Panc1 (cell line): Measurements from ENCODE around the gene MVD. TPM values are rescaled to one million over a fixed set of nuclear protein-coding genes. Genes with fewer than 3 reads are reported as not detected.

Experiments
- ATAC-seq: fragments of 200-7000 bp; cut with Tn5 transposase; 2 replicates; pipeline ENCODE4 v1.9.1; 2020; ENCODE audit warnings: mild to moderate bottlenecking, moderate library complexity
- BruUV-seq: library from RNA; stranded (reverse); fragments of 400-500 nt; replicated peaks from 2 replicates; lab custom pipeline; 2021; lab: Mats Ljungman, UMichigan
- CTCF ChIA-PET: fragments of 300-600 bp; sonication (Branson Sonifier 250); formaldehyde crosslinking; loops from one replicate; lab custom pipeline; 2022; ENCODE audit warnings: antibody characterized with exemption; lab: Charles Lee
- POLR2A ChIA-PET: fragments of 300-600 bp; sonication (Branson Sonifier 250); formaldehyde crosslinking; loops from one replicate; lab custom pipeline; 2022; ENCODE audit warnings: antibody characterized with exemption; lab: Charles Lee
- DNase-seq: peaks from one replicate; pipeline ENCODE4 v3.0.0-alpha.2; 2010; ENCODE audit warnings: low read depth, low spot score
- H3K27ac ChIP-seq: 2 replicates; pipeline ENCODE4 v1.5.1; 2011; ENCODE audit warnings: mild to moderate bottlenecking, low read length, inconsistent platforms
- H3K27me3 ChIP-seq: fragments of 200-500 bp; sonication (Bioruptor generic); 2 replicates; pipeline ENCODE4 v1.6.0; 2014; ENCODE audit warnings: low read length, inconsistent platforms; ENCODE audit not compliant: control insufficient read depth, insufficient read depth
- H3K36me3 ChIP-seq: fragments of 200-500 bp; sonication (Bioruptor generic); 2 replicates; pipeline ENCODE4 v1.5.1; 2014; ENCODE audit warnings: inconsistent platforms, mild to moderate bottlenecking, low read length, moderate library complexity; ENCODE audit not compliant: control insufficient read depth, insufficient read depth
- H3K4me1 ChIP-seq: 2 replicates; pipeline ENCODE4 v1.5.1; 2011; ENCODE audit warnings: inconsistent platforms, mild to moderate bottlenecking, low read length, moderate library complexity; ENCODE audit not compliant: control insufficient read depth, insufficient read depth
- H3K4me3 ChIP-seq, 2 experiments: 2 replicates each; pipeline ENCODE4 v1.5.1; 2011 to 2012; ENCODE audit warnings: low read depth in 2 of 2, low read length in 2 of 2, mild to moderate bottlenecking in 2 of 2, inconsistent platforms in 1 of 2, moderate library complexity in 1 of 2
- H3K9me3 ChIP-seq: fragments of 200-500 bp; sonication (Bioruptor generic); 2 replicates; pipeline ENCODE4 v1.5.1; 2014; ENCODE audit warnings: low read depth, mild to moderate bottlenecking, inconsistent platforms, low read length, moderate library complexity; ENCODE audit not compliant: control insufficient read depth, insufficient read depth
- POLR2AphosphoS5 ChIP-seq: IDR thresholded peaks from 2 replicates; pipeline ENCODE4 v1.6.1; 2012; ENCODE audit warnings: mild to moderate bottlenecking, low read depth, low read length, moderate library complexity
- SIN3A ChIP-seq: IDR thresholded peaks from 2 replicates; pipeline ENCODE4 v1.6.1; 2012; ENCODE audit warnings: low read depth, mild to moderate bottlenecking, low read length, moderate library complexity, borderline replicate concordance; ENCODE audit not compliant: insufficient read depth
- TCF7L2 ChIP-seq: IDR thresholded peaks from 2 replicates; pipeline ENCODE4 v1.6.1; 2011; ENCODE audit warnings: mild to moderate bottlenecking, low read depth, low read length, inconsistent platforms
- in situ Hi-C: cut with HindIII; loops from 2 replicates; pipeline ENCODE4 v1.10.0; 2016; ENCODE audit warnings: low sequenced_read_pairs, low pct_unique_long_range_greater_than_20kb
- intact Hi-C: fragments of 100-400 bp; cut with micrococcal nuclease; formaldehyde crosslinking; loops from one replicate; pipeline ENCODE4 v1.10.0; 2022; ENCODE audit not compliant: unreplicated experiment
- total RNA-seq: library from RNA; stranded (reverse); gene quantifications from one replicate; pipeline ENCODE4 v1.2.1, GENCODE V29; 2021; ENCODE audit not compliant: unreplicated experiment
- TF ChIP-seq, protein P1 (sequence below): fragments of 450-650 bp; IDR thresholded peaks from 2 replicates; pipeline ENCODE4 v1.5.1; 2017; ENCODE audit warnings: mild to moderate bottlenecking
- TF ChIP-seq, protein P2 (sequence below), 2 experiments: IDR thresholded peaks; 2 replicates each; pipeline ENCODE4 v1.6.1; 2011 to 2012; ENCODE audit warnings: low read depth in 2 of 2, control low read depth in 1 of 2, low read length in 1 of 2, mild to moderate bottlenecking in 1 of 2, moderate library complexity in 1 of 2; ENCODE audit not compliant: insufficient read depth in 1 of 2

The MVD gene
- total RNA-seq, 1 experiment from 2014 or later = 96.8 TPM

- Histone ChIP-seq H3K9me3 (no peaks in the 10 kb centered on the region), H3K36me3 (no peaks in the 10 kb centered on the region), H3K27ac (no peak overlapping the region), H3K4me1 (no peaks in the 10 kb centered on the region; the same call in 1 of the 2 replicates), H3K27me3 (no peaks in the 10 kb centered on the region), H3K4me3 (no peak overlapping the region)
- POLR2A ChIA-PET = no interaction called here
- DNase-seq (no peak), ATAC-seq (no peak)
- in situ Hi-C loops = no loop called here
- CTCF ChIA-PET = no interaction called here
- intact Hi-C loops = no loop called here
- BruUV-seq = no TSS peak
- TF ChIP-seq POLR2AphosphoS5 (no peak), TCF7L2 (no peak), SIN3A (no peak)
- TF ChIP-seq, protein P1, sequence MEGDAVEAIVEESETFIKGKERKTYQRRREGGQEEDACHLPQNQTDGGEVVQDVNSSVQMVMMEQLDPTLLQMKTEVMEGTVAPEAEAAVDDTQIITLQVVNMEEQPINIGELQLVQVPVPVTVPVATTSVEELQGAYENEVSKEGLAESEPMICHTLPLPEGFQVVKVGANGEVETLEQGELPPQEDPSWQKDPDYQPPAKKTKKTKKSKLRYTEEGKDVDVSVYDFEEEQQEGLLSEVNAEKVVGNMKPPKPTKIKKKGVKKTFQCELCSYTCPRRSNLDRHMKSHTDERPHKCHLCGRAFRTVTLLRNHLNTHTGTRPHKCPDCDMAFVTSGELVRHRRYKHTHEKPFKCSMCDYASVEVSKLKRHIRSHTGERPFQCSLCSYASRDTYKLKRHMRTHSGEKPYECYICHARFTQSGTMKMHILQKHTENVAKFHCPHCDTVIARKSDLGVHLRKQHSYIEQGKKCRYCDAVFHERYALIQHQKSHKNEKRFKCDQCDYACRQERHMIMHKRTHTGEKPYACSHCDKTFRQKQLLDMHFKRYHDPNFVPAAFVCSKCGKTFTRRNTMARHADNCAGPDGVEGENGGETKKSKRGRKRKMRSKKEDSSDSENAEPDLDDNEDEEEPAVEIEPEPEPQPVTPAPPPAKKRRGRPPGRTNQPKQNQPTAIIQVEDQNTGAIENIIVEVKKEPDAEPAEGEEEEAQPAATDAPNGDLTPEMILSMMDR = no peak
- TF ChIP-seq, protein P2, sequence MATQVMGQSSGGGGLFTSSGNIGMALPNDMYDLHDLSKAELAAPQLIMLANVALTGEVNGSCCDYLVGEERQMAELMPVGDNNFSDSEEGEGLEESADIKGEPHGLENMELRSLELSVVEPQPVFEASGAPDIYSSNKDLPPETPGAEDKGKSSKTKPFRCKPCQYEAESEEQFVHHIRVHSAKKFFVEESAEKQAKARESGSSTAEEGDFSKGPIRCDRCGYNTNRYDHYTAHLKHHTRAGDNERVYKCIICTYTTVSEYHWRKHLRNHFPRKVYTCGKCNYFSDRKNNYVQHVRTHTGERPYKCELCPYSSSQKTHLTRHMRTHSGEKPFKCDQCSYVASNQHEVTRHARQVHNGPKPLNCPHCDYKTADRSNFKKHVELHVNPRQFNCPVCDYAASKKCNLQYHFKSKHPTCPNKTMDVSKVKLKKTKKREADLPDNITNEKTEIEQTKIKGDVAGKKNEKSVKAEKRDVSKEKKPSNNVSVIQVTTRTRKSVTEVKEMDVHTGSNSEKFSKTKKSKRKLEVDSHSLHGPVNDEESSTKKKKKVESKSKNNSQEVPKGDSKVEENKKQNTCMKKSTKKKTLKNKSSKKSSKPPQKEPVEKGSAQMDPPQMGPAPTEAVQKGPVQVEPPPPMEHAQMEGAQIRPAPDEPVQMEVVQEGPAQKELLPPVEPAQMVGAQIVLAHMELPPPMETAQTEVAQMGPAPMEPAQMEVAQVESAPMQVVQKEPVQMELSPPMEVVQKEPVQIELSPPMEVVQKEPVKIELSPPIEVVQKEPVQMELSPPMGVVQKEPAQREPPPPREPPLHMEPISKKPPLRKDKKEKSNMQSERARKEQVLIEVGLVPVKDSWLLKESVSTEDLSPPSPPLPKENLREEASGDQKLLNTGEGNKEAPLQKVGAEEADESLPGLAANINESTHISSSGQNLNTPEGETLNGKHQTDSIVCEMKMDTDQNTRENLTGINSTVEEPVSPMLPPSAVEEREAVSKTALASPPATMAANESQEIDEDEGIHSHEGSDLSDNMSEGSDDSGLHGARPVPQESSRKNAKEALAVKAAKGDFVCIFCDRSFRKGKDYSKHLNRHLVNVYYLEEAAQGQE (IDR thresholded peaks at IDR 0.05; ENCODE audit: insufficient read depth in 1 of 2, low read depth in 2 of 2, low read length in 1 of 2) = no peak
These were observed 28.4 kb upstream of the MVD start for GRCh38 chr16:88691129-88691813.

DNA sequence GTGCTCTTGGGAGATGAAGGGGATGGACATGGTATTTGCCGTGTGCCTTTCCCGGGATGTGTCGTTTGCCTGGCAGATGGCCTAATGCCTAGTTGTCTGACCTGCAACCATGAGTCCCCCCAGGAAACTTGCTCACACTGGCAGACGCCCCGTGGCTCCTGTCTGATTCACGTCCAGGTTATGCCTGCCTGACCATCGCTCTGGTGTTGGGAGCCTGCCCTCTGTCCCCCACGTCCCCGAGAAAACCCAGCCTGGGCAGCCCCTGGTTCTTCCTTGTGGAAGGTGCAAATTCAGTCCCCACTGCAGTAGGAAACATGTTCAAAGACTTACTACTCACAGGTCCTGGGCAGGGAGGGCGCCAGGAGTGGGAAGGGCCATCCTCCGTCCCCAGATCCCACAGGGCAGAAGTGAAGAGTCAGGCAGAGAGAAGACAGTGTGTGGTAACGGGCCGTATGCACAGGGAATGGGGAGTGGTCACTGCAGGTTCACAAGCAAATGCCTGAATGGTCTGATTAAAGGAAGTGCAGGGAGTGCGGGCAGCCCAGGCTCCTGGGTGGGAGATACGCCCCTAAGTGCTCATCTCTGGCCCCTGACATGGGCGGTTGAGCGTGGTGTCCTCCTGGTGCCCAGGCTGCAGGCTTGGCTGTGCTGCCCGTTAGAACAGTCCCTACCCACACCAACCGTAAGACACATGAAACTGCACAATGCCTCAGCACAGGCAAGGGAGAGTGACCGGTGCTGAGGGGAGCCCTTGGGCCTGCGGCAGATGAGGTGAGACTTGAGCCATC, 27.6 kb upstream of the MVD start:
- TF ChIP-seq, protein P2 (IDR thresholded peaks at IDR 0.05; ENCODE audit: insufficient read depth in 1 of 2, low read depth in 2 of 2, low read length in 1 of 2) = no peak
- TF ChIP-seq POLR2AphosphoS5 (no peak), SIN3A (no peak), TCF7L2 (no peak)
- TF ChIP-seq, protein P1 = no peak
- Histone ChIP-seq H3K36me3 (no peaks in the 10 kb centered on the region), H3K27me3 (no peaks in the 10 kb centered on the region), H3K9me3 (no peaks in the 10 kb centered on the region), H3K4me1 (no peaks in the 10 kb centered on the region; the same call in 1 of the 2 replicates), H3K4me3 (no peak overlapping the region), H3K27ac (no peak overlapping the region)
- no TSS peak for BruUV-seq
- DNase-seq = no peak
- no peak for ATAC-seq
- ChIA-PET POLR2A (no interaction called here), CTCF (no interaction called here)
- in situ Hi-C loops = no loop called here
- intact Hi-C loops = no loop called here
